ENCODE measurements around the gene GABRP. TPM values are rescaled to one million over a fixed set of nuclear protein-coding genes. Genes with fewer than 3 reads are reported as not detected.

Gene GABRP
- total RNA-seq, 1 experiment from 2014 or later: 1.5 TPM

DNA sequence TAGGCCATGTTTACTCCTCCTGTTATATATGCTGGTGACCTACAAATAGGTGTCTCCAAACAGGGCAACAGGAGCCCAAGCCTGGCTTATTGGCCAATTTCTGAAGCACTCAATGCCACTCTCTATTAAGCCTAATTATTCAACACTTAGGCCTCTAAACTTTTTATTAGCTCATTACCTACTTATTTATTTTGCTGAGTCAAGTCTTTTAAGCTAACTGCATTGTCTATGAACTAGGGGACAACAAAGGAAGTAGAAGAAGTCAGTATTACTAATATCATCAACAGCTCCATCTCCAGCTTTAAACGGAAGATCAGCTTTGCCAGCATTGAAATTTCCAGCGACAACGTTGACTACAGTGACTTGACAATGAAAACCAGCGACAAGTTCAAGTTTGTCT is 28.2 kb downstream of the GABRP start:
- H3K56ac ChIP-seq (ENCODE audit: insufficient read length, low read depth, low read length): no peak overlapping the region
- Mint-ChIP-seq H3K27ac (no peak overlapping the region; a peak in 1 of 7 replicates), H3K9me3 (peaks cover 0 to 5% of the 10 kb centered on the region in 2 experiments; a peak in 4 of 5 replicates), H3K4me3 (no peak overlapping the region), H3K27me3 (ENCODE audit: low read depth) (peaks cover 7% of the 10 kb centered on the region), H3K4me1 (peaks cover 7 to 10% of the 10 kb centered on the region in 2 experiments), H3K36me3 (ENCODE audit: insufficient read depth in 1 of 3, low read depth in 3 of 3) (no peaks in the 10 kb centered on the region; a peak in 1 of 7 replicates)
- no peak overlapping the region for H3K14ac ChIP-seq (ENCODE audit: insufficient read depth, low read length)
- no peak overlapping the region for H3K9ac ChIP-seq (ENCODE audit: extremely low read depth, insufficient read length, low read length)
- TF ChIP-seq, protein P1, sequence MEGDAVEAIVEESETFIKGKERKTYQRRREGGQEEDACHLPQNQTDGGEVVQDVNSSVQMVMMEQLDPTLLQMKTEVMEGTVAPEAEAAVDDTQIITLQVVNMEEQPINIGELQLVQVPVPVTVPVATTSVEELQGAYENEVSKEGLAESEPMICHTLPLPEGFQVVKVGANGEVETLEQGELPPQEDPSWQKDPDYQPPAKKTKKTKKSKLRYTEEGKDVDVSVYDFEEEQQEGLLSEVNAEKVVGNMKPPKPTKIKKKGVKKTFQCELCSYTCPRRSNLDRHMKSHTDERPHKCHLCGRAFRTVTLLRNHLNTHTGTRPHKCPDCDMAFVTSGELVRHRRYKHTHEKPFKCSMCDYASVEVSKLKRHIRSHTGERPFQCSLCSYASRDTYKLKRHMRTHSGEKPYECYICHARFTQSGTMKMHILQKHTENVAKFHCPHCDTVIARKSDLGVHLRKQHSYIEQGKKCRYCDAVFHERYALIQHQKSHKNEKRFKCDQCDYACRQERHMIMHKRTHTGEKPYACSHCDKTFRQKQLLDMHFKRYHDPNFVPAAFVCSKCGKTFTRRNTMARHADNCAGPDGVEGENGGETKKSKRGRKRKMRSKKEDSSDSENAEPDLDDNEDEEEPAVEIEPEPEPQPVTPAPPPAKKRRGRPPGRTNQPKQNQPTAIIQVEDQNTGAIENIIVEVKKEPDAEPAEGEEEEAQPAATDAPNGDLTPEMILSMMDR (conservative IDR thresholded peaks at IDR 0.05): no peak
- no peaks in the 10 kb centered on the region for H3K23me2 ChIP-seq (ENCODE audit: insufficient read length, low read depth, low read length, poor library complexity, severe bottlenecking)
- no peaks in the 10 kb centered on the region for H3K4me1 ChIP-seq (ENCODE audit: insufficient read depth, low read length)
- no peak overlapping the region for H3K27ac ChIP-seq (ENCODE audit: insufficient read length, low read depth, low read length)
- H3K79me1 ChIP-seq (ENCODE audit: insufficient read depth, low read depth, low read length, poor library complexity, severe bottlenecking): no peaks in the 10 kb centered on the region
- no CpG with 5 or more reads among the region's 4 CpGs for WGBS (ENCODE audit: extremely low coverage, insufficient read length, low lambda C conversion rate)
- no peak overlapping the region for H2AFZ ChIP-seq (ENCODE audit: low read length)
- H2BK12ac ChIP-seq (ENCODE audit: insufficient read length, low read depth, low read length): no peak overlapping the region
- no peak overlapping the region for H3K4ac ChIP-seq (ENCODE audit: low read depth, low read length)
- no peaks in the 10 kb centered on the region for H3K9me3 ChIP-seq (ENCODE audit: control insufficient read depth, low read depth, low read length)
- H3K23ac ChIP-seq (ENCODE audit: insufficient read length, low read depth, low read length): no peak overlapping the region
- no peak overlapping the region for H4K8ac ChIP-seq (replicated peaks; ENCODE audit: insufficient read length, low read depth, low read length)
- no peak overlapping the region for H2BK20ac ChIP-seq (ENCODE audit: low read depth, low read length, poor library complexity, severe bottlenecking)
- H3K27me3 ChIP-seq (ENCODE audit: insufficient read depth, low read length): no peaks in the 10 kb centered on the region
- H3K4me2 ChIP-seq (ENCODE audit: insufficient read depth, insufficient read length, low read length): no peak overlapping the region
- H4K91ac ChIP-seq (ENCODE audit: insufficient read length, low read depth, low read length): no peak overlapping the region
- H3K18ac ChIP-seq (ENCODE audit: insufficient read length, low read depth, low read length): no peak overlapping the region
- no peak overlapping the region for H2BK15ac ChIP-seq (ENCODE audit: low read depth, low read length)
- no peak overlapping the region for H2AK5ac ChIP-seq (ENCODE audit: insufficient read length, low read length)
- H4K20me1 ChIP-seq (ENCODE audit: control insufficient read depth, insufficient read depth, insufficient read length): no peaks in the 10 kb centered on the region
- no peak overlapping the region for H2BK5ac ChIP-seq (ENCODE audit: insufficient read length, low read length)
- H2BK120ac ChIP-seq (ENCODE audit: low read depth, low read length, poor library complexity, severe bottlenecking): no peak overlapping the region
- DNase-seq: no peak
- no peaks in the 10 kb centered on the region for H3K79me2 ChIP-seq (ENCODE audit: insufficient read depth, low read length)
- no peak overlapping the region for H4K5ac ChIP-seq (ENCODE audit: insufficient read length, low read depth, low read length)
- no peak overlapping the region for H3T11ph ChIP-seq (ENCODE audit: low read length)
